HG03045 (cell line): ENCODE measurements around the gene MRPL4.

Experiments used
- ATAC-seq: cut with Tn5 transposase; IDR thresholded peaks from one replicate; pipeline ENCODE4 v1.9.1; 2021; ENCODE audit warnings: mild to moderate bottlenecking, moderate library complexity; ENCODE audit not compliant: unreplicated experiment

The MRPL4 gene

GRCh38 chr19:10309423-10309822 lies 57.4 kb downstream of the MRPL4 start, which contains the start of gene ZGLP1:
ZGLP1 (minus strand) TSS chr19:10309815.
- ATAC-seq = no peak
